ENCODE measurements around the gene PCNT.

Gene PCNT

GRCh38 chr21:46356494-46357334 lies 32.8 kb downstream of the PCNT start:
- H3K27ac ChIP-seq (ENCODE audit: low read depth, low read length), result no peak overlapping the region
- H3K4me3 ChIP-seq (ENCODE audit: low read depth in 1 of 5, low read length in 5 of 5), result no peak overlapping the region
- H3K27me3 ChIP-seq (ENCODE audit: control insufficient read depth in 5 of 5, insufficient read depth in 4 of 5, low read length in 5 of 5), result no peaks in the 10 kb centered on the region
- H3K36me3 ChIP-seq (ENCODE audit: control insufficient read depth in 5 of 5, insufficient read depth in 5 of 5, low read length in 5 of 5), result peaks cover 5 to 80% (median 74%) of the 10 kb centered on the region in 5 donors
- H3K9ac ChIP-seq (ENCODE audit: low read length in 5 of 5), result no peak overlapping the region
- H3K9me3 ChIP-seq (ENCODE audit: control insufficient read depth in 5 of 5, low read length in 5 of 5), result no peaks in the 10 kb centered on the region
- no peaks in the 10 kb centered on the region for H3K4me1 ChIP-seq (ENCODE audit: control insufficient read depth in 5 of 5, insufficient read depth in 5 of 5, low read length in 5 of 5)

DNA sequence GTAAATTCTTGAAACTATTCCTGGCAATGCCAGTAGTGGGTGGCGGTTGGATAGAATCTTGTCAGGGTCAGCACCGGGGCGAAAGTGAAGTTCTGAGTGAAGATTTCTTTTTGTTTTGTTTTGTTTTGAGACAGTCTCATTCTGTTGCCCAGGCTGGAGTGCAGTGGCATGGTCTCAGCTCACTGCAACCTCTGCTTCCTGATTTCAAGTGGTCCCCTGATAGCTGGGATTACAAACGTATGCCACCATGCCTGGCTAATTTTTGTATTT lies 33.3 kb downstream of the PCNT start:
- H3K4me1 ChIP-seq (ENCODE audit: control insufficient read depth in 5 of 5, insufficient read depth in 5 of 5, low read length in 5 of 5), result no peaks in the 10 kb centered on the region
- no peak overlapping the region for H3K4me3 ChIP-seq (ENCODE audit: low read depth in 1 of 5, low read length in 5 of 5)
- no peaks in the 10 kb centered on the region for H3K27me3 ChIP-seq (ENCODE audit: control insufficient read depth in 5 of 5, insufficient read depth in 4 of 5, low read length in 5 of 5)
- H3K36me3 ChIP-seq (ENCODE audit: control insufficient read depth in 5 of 5, insufficient read depth in 5 of 5, low read length in 5 of 5), result peaks cover 5 to 80% (median 73%) of the 10 kb centered on the region in 5 donors
- H3K9ac ChIP-seq (ENCODE audit: low read length in 5 of 5), result no peak overlapping the region
- H3K9me3 ChIP-seq (ENCODE audit: control insufficient read depth in 5 of 5, low read length in 5 of 5), result no peaks in the 10 kb centered on the region
- H3K27ac ChIP-seq (ENCODE audit: low read depth, low read length), result no peak overlapping the region

DNA sequence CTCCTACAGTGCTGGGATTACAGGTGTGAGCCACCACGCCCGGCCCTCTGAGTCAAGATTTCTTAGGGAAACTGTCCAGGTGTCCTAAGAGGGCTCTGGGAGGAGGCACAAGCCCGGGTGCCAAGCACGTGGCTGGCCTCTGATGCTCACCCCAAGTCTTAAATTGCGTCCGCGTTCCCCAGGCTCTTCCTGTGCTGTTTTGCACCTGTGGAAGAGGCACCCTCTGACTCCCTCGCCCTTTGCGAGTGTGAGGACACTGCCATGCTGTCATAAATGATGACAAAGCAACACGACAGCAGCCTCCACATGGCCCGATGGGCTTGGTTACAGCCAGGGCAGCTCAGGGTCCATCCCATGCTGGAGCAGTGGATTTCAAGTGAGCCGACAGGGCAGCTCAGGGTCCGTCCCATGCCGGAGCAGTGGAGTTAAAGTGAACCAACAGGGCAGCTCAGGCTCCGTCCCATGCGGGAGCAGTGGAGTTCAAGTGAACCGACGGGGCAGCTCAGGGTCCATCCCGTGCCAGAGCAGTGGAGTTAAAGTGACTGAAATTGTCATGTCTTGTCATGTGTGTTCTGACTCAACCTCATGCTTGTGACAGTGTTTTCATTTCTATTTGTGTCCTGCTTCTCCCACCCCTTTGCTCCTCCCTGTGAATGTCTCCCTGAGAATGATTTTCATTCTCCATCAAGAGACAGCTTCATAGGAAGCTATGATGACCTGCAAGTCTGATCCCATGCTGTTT lies 33.9 kb downstream of the PCNT start:
- Histone ChIP-seq H3K9ac (ENCODE audit: low read length in 5 of 5) (no peak overlapping the region), H3K36me3 (ENCODE audit: control insufficient read depth in 5 of 5, insufficient read depth in 5 of 5, low read length in 5 of 5) (peaks cover 5 to 79% (median 71%) of the 10 kb centered on the region in 5 donors), H3K27me3 (ENCODE audit: control insufficient read depth in 5 of 5, insufficient read depth in 4 of 5, low read length in 5 of 5) (no peaks in the 10 kb centered on the region), H3K4me3 (ENCODE audit: low read depth in 1 of 5, low read length in 5 of 5) (no peak overlapping the region), H3K4me1 (ENCODE audit: control insufficient read depth in 5 of 5, insufficient read depth in 5 of 5, low read length in 5 of 5) (no peaks in the 10 kb centered on the region), H3K9me3 (ENCODE audit: control insufficient read depth in 5 of 5, low read length in 5 of 5) (no peaks in the 10 kb centered on the region), H3K27ac (ENCODE audit: low read depth, low read length) (no peak overlapping the region)

GRCh38 chr21:46361176-46361575 lies 37.2 kb downstream of the PCNT start:
- no peaks in the 10 kb centered on the region for H3K4me1 ChIP-seq (ENCODE audit: control insufficient read depth in 5 of 5, insufficient read depth in 5 of 5, low read length in 5 of 5)
- H3K4me3 ChIP-seq (ENCODE audit: low read depth in 1 of 5, low read length in 5 of 5), result no peak overlapping the region
- H3K36me3 ChIP-seq (ENCODE audit: control insufficient read depth in 5 of 5, insufficient read depth in 5 of 5, low read length in 5 of 5), result peaks cover 9 to 78% (median 69%) of the 10 kb centered on the region in 5 donors
- H3K9me3 ChIP-seq (ENCODE audit: control insufficient read depth in 5 of 5, low read length in 5 of 5), result no peaks in the 10 kb centered on the region
- H3K9ac ChIP-seq (ENCODE audit: low read length in 5 of 5), result no peak overlapping the region
- H3K27ac ChIP-seq (ENCODE audit: low read depth, low read length), result no peak overlapping the region
- no peaks in the 10 kb centered on the region for H3K27me3 ChIP-seq (ENCODE audit: control insufficient read depth in 5 of 5, insufficient read depth in 4 of 5, low read length in 5 of 5)

DNA sequence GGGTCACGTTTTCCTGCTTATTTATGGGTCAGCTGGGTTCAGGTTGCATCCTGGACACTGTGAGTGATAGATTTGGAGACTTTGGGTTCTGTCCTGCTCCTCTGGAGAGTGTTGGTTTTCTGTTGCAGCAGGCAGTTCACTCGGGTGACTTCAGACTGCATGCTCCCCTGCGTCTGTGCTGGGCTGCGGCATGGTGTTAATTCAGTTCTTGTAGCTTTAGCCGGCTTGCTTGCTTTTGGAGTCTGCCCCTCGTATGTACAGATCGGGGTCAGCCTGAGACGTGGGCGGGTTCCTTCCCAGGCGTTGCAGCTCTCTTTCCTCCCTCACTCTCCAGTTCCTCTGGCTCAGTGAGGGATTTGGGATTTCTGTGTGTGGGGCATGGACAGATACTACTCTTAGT lies 38.0 kb downstream of the PCNT start:
- no peaks in the 10 kb centered on the region for H3K4me1 ChIP-seq (ENCODE audit: control insufficient read depth in 5 of 5, insufficient read depth in 5 of 5, low read length in 5 of 5)
- H3K9me3 ChIP-seq (ENCODE audit: control insufficient read depth in 5 of 5, low read length in 5 of 5), result no peaks in the 10 kb centered on the region
- H3K9ac ChIP-seq (ENCODE audit: low read length in 5 of 5), result no peak overlapping the region
- no peak overlapping the region for H3K27ac ChIP-seq (ENCODE audit: low read depth, low read length)
- H3K4me3 ChIP-seq (ENCODE audit: low read depth in 1 of 5, low read length in 5 of 5), result no peak overlapping the region
- no peaks in the 10 kb centered on the region for H3K27me3 ChIP-seq (ENCODE audit: control insufficient read depth in 5 of 5, insufficient read depth in 4 of 5, low read length in 5 of 5)
- H3K36me3 ChIP-seq (ENCODE audit: control insufficient read depth in 5 of 5, insufficient read depth in 5 of 5, low read length in 5 of 5), result peaks cover 9 to 78% (median 69%) of the 10 kb centered on the region in 5 donors

GRCh38 chr21:46362946-46363345 lies 39.0 kb downstream of the PCNT start:
- peaks cover 9 to 76% (median 67%) of the 10 kb centered on the region in 5 donors for H3K36me3 ChIP-seq (ENCODE audit: control insufficient read depth in 5 of 5, insufficient read depth in 5 of 5, low read length in 5 of 5)

DNA sequence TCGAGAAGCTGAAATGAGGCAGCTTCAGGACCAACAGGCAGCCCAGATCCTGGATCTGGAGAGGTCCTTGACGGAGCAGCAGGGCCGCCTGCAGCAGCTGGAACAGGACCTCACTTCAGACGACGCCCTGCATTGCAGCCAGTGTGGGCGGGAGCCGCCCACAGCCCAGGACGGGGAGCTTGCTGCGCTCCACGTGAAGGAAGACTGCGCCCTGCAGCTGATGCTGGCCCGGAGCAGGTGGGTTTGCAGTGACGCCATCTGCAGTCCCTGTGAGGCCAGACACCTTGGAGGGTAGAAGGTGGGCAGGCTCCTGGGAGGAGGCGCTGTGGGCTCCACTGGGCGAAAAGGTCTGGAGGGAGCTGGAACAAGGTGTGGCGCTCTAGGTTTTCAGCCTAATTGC lies 39.7 kb downstream of the PCNT start:
- no peak overlapping the region for H3K27ac ChIP-seq (ENCODE audit: low read depth, low read length)
- H3K36me3 ChIP-seq (ENCODE audit: control insufficient read depth in 5 of 5, insufficient read depth in 5 of 5, low read length in 5 of 5), result peaks cover 7 to 76% (median 65%) of the 10 kb centered on the region in 5 donors

More at GRCh38 chr21:46362946-46363345, 39.0 kb downstream of the PCNT start:
- H3K9ac ChIP-seq (ENCODE audit: low read length in 5 of 5), result no peak overlapping the region
- H3K27me3 ChIP-seq (ENCODE audit: control insufficient read depth in 5 of 5, insufficient read depth in 4 of 5, low read length in 5 of 5), result no peaks in the 10 kb centered on the region
- no peak overlapping the region for H3K4me3 ChIP-seq (ENCODE audit: low read depth in 1 of 5, low read length in 5 of 5)
- no peaks in the 10 kb centered on the region for H3K4me1 ChIP-seq (ENCODE audit: control insufficient read depth in 5 of 5, insufficient read depth in 5 of 5, low read length in 5 of 5)
- H3K9me3 ChIP-seq (ENCODE audit: control insufficient read depth in 5 of 5, low read length in 5 of 5), result no peaks in the 10 kb centered on the region
- no peak overlapping the region for H3K27ac ChIP-seq (ENCODE audit: low read depth, low read length)

DNA sequence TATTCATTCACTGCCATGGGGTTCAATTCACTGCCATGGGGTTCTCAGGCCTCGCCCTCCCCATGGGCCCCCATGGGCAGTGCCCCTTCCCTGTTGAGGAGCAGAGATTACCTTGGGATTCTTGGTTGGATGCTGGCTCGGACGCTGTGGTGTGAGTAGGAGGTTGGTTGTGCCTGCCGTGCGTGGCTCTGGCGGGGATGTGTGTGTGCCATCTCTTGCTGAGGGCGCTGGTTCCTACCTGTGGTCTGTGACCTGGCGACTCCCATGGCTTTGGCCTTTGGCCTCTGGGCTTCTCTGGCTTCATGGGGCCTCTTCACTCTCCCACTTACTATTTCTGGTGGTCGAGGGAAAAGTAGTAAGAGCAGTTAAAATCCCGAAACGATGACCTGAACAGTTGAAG lies 42.1 kb downstream of the PCNT start:
- no peak overlapping the region for H3K9ac ChIP-seq (ENCODE audit: low read length in 5 of 5)
- no peaks in the 10 kb centered on the region for H3K9me3 ChIP-seq (ENCODE audit: control insufficient read depth in 5 of 5, low read length in 5 of 5)
- peaks cover 0 to 12% (median 0%) of the 10 kb centered on the region in 5 donors for H3K4me1 ChIP-seq (ENCODE audit: control insufficient read depth in 5 of 5, insufficient read depth in 5 of 5, low read length in 5 of 5)
- no peaks in the 10 kb centered on the region for H3K27me3 ChIP-seq (ENCODE audit: control insufficient read depth in 5 of 5, insufficient read depth in 4 of 5, low read length in 5 of 5)
- no peak overlapping the region for H3K4me3 ChIP-seq (ENCODE audit: low read depth in 1 of 5, low read length in 5 of 5)
- peaks cover 7 to 77% (median 64%) of the 10 kb centered on the region in 5 donors for H3K36me3 ChIP-seq (ENCODE audit: control insufficient read depth in 5 of 5, insufficient read depth in 5 of 5, low read length in 5 of 5)
- H3K27ac ChIP-seq (ENCODE audit: low read depth, low read length), result no peak overlapping the region

More for the DNA sequence above, 39.7 kb downstream of the PCNT start:
- H3K9ac ChIP-seq (ENCODE audit: low read length in 5 of 5), result no peak overlapping the region
- H3K4me1 ChIP-seq (ENCODE audit: control insufficient read depth in 5 of 5, insufficient read depth in 5 of 5, low read length in 5 of 5), result peaks cover 0 to 3% (median 0%) of the 10 kb centered on the region in 5 donors
- no peaks in the 10 kb centered on the region for H3K9me3 ChIP-seq (ENCODE audit: control insufficient read depth in 5 of 5, low read length in 5 of 5)
- no peak overlapping the region for H3K4me3 ChIP-seq (ENCODE audit: low read depth in 1 of 5, low read length in 5 of 5)
- H3K27me3 ChIP-seq (ENCODE audit: control insufficient read depth in 5 of 5, insufficient read depth in 4 of 5, low read length in 5 of 5), result no peaks in the 10 kb centered on the region

- Histone ChIP-seq H3K9ac (ENCODE audit: low read length in 5 of 5) (no peak overlapping the region), H3K4me1 (ENCODE audit: control insufficient read depth in 5 of 5, insufficient read depth in 5 of 5, low read length in 5 of 5) (peaks cover 0 to 12% (median 0%) of the 10 kb centered on the region in 5 donors)
These were observed 42.6 kb downstream of the PCNT start for GRCh38 chr21:46366561-46366960.

GRCh38 chr21:46366966-46367365 lies 43.0 kb downstream of the PCNT start:
- peaks cover 0 to 12% (median 0%) of the 10 kb centered on the region in 5 donors for H3K4me1 ChIP-seq (ENCODE audit: control insufficient read depth in 5 of 5, insufficient read depth in 5 of 5, low read length in 5 of 5)
- H3K27ac ChIP-seq (ENCODE audit: low read depth, low read length), result no peak overlapping the region
- H3K36me3 ChIP-seq (ENCODE audit: control insufficient read depth in 5 of 5, insufficient read depth in 5 of 5, low read length in 5 of 5), result peaks cover 4 to 74% (median 65%) of the 10 kb centered on the region in 5 donors
- H3K9ac ChIP-seq (ENCODE audit: low read length in 5 of 5), result no peak overlapping the region
- peaks cover 0 to 2% (median 0%) of the 10 kb centered on the region in 5 donors for H3K9me3 ChIP-seq (ENCODE audit: control insufficient read depth in 5 of 5, low read length in 5 of 5)
- H3K27me3 ChIP-seq (ENCODE audit: control insufficient read depth in 5 of 5, insufficient read depth in 4 of 5, low read length in 5 of 5), result no peaks in the 10 kb centered on the region
- H3K4me3 ChIP-seq (ENCODE audit: low read depth in 1 of 5, low read length in 5 of 5), result no peak overlapping the region

More at GRCh38 chr21:46366561-46366960, 42.6 kb downstream of the PCNT start:
- no peaks in the 10 kb centered on the region for H3K27me3 ChIP-seq (ENCODE audit: control insufficient read depth in 5 of 5, insufficient read depth in 4 of 5, low read length in 5 of 5)
- H3K27ac ChIP-seq (ENCODE audit: low read depth, low read length), result no peak overlapping the region
- no peak overlapping the region for H3K4me3 ChIP-seq (ENCODE audit: low read depth in 1 of 5, low read length in 5 of 5)
- peaks cover 4 to 74% (median 63%) of the 10 kb centered on the region in 5 donors for H3K36me3 ChIP-seq (ENCODE audit: control insufficient read depth in 5 of 5, insufficient read depth in 5 of 5, low read length in 5 of 5)
- no peaks in the 10 kb centered on the region for H3K9me3 ChIP-seq (ENCODE audit: control insufficient read depth in 5 of 5, low read length in 5 of 5)
